GM21786 (cell line): ENCODE measurements around the gene PIGBOS1.
"Not testable (repeated sequence)": the region's sequence is repeated elsewhere in the genome, so short reads cannot be mapped to it uniquely, and the experiment has no call there.

ENCODE experiments used
- ATAC-seq: cut with Tn5 transposase; IDR thresholded peaks from one replicate; pipeline ENCODE4 v1.9.1; 2021; ENCODE audit not compliant: unreplicated experiment

Gene PIGBOS1, protein sequence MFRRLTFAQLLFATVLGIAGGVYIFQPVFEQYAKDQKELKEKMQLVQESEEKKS

DNA sequence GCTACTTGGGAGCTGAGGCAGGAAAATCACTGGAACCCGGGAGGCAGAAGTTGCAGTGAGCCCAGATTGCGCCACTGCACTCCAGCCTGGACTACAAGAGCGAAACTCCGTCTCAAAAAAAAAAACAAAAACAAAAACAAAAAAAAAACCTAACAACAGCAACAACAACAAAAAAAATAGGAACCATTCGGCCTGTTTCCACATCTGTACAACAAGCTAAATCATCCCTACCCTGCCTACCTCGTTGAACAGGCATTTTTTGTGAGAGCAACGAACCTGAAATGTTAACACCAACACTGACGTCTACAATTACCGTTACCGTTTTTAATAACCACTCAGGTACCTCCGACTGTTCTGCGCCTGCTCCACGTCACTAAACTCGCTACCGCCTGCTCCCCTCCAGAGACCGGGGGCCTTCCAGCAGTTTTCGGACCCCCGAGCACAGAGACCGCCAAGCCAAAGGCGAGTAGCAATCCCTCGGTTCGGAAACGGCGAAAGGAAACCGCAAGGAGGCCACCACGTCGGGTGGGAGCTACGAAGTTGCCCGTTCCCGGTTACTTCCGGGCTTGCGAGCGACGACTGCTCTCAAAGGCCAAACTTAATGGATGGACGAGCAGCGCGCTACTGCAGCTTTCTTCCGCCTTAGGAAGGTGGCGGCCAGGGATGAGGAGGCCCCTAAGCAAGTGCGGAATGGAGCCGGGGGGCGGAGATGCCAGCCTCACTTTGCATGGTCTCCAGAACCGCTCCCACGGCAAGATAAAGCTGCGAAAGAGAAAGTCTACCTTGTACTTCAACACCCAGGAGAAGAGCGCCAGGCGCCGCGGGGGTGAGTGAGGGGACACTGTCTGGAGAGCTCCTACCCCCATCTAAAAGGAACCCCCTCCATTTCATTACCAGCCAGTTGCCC is at the start of gene PIGBOS1, which contains the start of gene PIGB:
Gene PIGBOS1 (minus strand): TSS at position 536 of the 907 bp plus-strand sequence. CDS start 1,331 bp downstream, outside the sequence.
Gene PIGB (plus strand): TSS at position 635 of the 907 bp plus-strand sequence. CDS start 29 bp downstream, at position 664.
- ATAC-seq: peak; percentile 83

DNA sequence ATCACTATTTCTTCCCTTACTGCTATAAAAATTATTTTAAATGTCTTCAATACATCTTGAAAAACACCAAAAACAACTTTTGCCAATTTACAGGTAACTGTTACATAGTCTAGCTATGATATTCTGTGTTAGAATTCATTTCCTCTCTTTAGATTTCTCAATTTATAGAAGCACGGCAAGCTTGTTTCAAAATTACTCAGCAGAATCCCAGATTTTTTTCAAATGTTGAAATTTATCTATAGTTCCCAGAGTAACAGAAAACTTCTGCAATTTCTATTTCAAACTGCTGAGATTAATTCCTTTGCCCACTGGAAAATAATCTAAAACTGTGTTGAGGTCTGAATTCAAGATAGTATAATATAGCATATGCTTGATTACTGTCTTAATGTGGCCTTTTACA is 48.1 kb upstream of the PIGBOS1 start:
- ATAC-seq: no peak

DNA sequence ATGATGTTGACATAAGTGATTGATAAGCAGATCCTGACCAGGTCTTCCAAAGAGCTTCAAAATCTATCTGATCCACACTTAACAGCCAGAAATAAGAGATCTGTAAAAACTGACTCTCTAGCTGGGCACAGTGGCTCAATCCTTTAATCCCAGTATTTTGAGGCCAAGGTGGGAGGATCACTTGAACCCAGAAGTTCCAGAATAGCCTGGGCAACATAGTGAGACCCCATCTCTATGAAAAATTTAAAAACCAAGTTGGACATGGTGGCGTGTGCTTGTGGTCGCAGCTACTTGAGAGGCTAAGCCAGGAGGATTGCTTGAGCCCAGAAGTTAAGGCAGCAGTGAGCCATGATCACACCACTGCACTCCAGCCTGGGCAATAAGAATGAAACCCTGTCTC is 43.7 kb upstream of the PIGBOS1 start:
- no peak for ATAC-seq

DNA sequence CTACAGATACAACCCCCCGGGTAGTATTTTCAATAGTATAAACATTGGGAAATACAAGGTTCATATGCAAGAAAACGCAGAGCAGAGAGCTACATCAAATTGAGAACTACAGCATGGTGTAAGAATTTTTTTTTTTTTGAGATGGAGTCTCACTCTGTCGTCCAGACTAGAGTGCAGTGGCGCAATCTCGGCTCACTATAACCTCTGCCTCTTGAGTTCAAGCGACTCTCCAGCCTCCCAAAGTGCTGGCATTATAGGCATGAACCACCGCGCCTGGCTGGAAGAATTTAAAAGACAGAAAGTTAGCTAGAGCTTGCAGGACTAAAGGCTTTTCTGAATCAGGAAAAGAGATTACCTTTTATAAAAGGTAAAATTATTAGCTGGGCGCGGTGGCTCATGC is 42.1 kb upstream of the PIGBOS1 start:
- ATAC-seq: no peak

DNA sequence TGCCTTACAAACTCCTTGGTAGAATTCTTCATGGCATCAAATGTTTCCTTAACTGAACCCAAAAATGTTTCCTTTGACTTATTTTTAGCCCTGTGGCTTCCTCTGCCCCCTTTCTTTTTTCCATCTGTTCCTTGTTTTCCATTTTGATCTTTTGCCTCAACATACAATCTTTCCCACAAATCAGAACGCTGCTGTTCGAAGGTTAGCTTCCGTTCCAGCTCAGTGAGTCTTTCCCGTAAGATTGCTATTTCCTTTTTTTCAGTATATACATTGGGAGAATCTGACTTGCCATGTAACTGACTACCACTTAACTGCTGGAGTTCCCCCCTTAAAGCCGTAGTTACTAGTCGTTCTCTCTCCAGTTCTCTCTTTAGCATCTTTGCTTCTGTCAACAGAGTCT is 41.3 kb upstream of the PIGBOS1 start:
- ATAC-seq: no peak

DNA sequence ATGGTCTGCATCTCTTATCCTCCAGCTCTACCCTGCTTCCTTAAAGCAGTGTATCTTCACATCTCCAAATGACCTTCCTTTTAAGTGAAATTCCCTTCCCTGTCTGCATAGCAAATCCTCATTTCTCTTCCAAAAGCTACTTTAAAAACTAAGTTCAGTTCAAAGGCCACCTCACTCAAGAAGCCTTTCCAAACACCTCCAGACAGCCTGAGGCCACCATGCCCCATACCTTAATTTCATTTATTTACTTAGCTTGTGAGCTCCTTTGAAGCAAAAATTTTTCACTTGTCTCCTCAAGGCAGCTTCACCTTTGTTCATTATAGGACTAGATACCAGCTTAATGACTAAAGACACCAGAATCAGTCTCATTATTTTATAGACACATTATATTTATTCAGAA is 39.5 kb upstream of the PIGBOS1 start:
- ATAC-seq: no peak

DNA sequence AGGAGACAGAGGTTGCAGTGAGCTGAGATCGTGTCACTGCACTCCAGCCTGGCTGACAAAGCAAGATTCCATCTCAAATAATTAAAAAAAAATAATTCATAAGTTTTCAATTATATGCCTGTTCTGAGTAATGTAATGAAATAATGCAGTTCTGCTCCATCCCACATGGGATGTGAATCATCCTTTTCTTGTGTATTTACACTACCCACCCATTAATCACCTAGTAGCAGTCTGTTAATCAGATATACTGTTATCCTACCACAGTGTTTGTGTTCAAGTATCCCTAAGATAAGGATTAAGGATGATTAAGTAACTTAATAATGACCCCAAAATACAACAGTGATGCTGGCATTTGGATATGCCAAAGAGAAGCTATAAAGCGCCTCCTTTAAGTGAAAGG is 38.9 kb upstream of the PIGBOS1 start:
- ATAC-seq: no peak

DNA sequence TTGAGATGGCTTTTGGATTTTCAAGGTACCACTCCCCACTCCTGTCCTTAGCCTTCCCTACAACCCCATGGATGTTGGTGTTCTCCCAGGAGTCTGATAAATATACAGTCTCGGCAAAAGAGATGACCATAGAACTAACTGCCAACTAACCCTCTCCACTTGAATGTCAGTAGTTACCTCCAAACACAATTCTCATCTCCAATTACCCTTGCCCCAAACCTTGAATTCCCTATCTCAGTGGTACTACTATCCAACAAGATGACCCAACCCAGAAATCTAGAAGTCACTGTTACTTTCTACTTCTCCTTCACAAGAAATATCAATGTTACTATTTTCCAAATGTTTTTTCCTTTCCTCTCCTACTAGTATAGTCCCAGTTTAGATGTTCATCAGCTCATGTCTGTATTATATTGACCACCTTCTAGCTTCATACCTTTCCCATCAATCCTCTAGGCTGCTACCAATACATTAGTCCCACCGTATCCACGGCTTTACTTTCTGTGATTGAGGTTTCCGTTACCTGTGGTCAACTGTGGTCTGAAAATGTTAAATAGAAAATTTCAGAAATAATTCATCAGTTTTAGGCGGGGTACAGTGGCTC is 38.2 kb upstream of the PIGBOS1 start:
- ATAC-seq: no peak

DNA sequence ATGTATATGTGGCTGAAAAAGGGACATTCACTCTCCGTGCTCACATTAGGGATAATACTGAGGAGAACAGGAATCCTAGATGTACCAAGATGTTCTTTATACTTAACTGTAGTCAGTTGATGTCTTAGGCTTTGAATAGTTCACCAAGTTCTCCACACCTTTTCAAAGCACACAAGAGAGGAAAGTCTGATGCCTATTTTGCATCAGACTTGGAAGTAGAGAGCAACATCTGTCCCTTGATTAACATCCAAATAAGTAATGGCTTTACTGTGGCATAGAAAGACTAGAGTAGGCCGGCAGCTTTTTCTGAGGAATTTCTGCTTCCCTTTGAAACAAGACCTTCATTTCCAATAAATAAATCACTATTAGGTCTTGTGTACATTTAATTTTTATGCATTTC is 34.1 kb upstream of the PIGBOS1 start:
- no peak for ATAC-seq

DNA sequence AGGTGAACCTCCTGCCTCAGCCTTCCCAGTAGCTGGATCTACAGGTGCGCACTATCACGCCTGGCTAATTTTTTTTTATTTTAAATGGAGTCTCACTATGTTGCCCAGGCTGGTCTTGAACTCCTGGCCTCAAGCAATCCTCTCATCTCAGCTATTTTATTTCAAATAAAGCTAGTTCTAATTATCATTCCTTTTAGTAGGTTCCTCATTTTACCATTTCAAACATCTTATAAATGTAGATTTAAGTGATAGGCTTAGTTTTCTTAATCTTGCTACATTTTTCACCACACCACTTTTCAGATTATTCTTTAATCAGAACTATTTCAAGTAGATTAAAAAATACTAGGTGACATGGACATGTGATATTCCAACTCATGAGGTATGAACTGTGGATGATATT is 30.4 kb upstream of the PIGBOS1 start:
- ATAC-seq: no peak

DNA sequence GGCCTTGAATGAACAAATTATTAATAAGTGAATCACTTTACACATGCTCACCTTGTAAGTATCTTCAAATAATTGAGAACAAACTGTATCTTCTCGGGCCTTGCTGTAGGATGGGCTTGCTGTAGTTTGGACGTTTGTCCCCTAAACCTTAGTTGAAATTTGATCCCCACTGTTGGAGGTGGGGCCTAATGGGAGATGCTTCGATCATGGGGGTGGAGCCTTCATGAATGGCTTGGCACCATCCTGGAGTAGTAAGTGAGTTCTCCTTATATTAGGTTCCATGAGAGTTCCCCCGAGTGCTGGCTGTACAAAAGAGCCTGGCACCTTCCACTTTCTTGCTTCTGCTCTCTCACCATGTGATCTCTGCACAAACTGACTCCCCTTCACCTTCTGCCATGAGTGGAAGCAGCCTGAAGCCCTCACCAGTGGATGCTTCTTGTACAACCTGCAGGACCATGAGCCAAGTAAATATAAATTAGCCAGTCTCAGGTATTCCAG is 29.4 kb upstream of the PIGBOS1 start:
- ATAC-seq: no peak

DNA sequence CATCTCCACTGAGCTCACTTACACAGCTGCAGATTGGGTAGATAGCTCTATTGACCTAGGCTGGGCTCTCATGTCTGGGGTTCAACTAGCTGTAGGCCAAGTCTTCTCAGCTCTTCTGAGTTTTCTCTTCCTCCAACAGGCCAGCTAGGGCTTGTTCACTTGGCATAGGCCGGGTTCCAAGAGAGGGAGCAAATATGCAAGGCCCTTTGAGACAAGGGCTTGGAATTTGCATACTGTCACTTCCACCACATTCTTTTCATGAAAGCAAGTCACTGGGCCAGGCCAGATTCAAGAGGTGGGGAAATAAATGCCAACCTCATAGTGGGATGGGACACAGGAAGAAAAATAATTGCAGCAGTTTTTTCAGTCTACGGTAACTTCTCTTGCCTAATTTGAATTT is 25.3 kb upstream of the PIGBOS1 start:
- no peak for ATAC-seq

DNA sequence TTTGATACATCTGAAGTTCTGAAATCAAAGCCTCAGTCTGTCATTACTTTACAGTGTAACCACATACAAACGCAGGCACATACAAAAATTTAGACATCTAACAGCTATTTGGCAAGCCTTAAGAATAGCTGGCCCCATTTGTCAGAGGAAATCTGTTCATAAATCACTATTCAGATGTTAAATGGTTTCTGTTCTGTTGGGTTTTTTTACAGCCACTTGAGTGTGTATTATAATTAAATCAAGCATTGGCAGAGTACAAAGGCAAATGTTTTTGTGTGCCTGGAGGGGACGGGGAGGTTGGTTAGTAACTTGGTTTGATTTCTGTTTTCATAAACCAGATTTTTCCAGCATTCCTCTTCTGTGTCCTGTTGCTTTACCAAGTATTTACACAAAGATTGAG is 24.2 kb upstream of the PIGBOS1 start:
- no peak for ATAC-seq

DNA sequence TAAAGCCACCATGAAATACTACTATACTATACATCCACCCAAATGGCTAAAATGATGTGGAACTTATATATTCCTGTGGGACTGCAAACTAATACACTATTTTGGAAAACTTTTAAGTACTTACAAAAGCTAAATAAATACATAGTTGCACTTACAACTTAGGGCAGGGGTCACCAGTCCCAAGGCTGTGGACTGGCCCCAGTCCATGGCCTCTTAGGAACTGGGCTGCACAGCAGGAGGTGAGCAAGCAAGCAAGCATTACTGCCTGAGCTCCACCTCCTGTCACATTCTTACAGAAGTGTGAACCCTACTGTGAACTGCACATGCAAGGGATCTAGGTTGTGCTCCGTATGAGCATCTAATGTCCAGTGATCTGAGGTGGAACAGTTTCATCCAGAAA is 18.2 kb upstream of the PIGBOS1 start:
- ATAC-seq: no peak

DNA sequence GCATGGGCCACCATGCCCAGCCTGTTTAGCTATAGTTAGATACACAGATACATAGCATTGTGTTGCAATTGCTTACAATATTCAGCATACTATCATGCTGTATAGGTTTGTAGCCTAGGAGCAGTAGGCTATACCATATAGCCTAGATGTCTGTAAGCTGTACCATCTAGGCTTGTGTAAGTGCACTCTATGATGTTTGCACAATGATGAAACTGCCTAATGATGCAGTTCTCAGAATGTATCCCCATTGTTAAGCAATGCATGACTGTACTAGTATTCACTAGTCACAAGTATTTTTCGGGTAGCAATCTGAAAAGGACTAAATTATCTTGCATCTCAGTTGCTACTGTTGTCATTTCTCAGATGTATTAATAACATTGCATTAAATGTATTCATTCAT is 16.1 kb upstream of the PIGBOS1 start:
- ATAC-seq: no peak

DNA sequence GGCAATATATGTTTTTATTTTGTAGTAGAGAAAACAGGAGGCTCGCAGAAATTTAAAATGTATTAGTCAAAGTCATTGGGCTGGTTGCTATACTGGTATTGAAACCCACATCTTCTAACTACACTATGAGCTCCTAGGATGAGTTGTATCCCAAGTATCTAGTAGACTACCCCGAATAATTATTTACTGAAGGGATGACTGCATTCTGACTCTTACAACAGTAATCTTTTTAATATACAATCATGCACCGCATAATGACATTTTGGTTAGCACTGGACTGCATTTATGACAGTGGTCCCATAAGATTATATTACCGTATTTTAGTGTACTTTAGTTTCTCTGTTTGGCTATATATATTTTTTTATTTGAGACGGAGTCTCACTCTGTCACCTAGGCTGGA is 15.4 kb upstream of the PIGBOS1 start:
- ATAC-seq: no peak

DNA sequence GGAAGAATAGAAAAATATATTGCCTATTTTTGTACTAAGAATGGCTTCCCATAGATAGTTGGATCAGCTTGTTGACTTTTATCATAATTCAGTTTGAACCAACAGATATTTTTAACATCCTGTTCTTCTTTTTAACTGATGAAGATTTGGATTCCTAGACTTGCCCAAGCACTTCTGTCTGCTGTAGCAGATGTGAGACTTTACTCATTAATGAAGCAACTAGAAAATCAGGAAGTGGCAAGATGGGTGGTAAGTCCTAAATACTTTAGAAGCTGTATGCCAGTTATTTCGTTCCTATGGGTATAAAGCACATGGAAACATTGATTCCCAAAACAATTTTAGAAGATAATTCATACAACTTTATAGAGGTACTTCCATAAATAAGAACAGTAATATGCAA is 8.5 kb upstream of the PIGBOS1 start:
- ATAC-seq: no peak

DNA sequence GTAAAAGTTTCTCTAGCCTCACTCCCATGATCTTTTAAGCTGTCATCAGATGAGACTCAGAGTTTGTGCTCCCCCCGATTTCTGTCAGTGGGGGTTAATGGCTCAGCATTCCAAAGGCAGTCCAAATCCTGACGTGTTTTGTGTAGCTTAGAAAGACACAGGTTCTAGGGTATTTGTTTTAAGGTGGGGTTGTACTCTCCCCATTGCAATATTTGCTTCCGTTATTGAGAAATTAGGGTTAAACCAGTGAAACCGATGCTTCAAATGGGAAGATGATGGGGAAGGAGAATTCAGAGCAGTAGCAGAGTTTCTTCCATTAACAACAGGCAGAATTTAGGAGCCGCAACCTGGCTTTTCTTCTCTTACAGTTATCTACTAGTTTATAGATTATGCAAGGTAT is 3.5 kb upstream of the PIGBOS1 start:
- ATAC-seq: no peak

DNA sequence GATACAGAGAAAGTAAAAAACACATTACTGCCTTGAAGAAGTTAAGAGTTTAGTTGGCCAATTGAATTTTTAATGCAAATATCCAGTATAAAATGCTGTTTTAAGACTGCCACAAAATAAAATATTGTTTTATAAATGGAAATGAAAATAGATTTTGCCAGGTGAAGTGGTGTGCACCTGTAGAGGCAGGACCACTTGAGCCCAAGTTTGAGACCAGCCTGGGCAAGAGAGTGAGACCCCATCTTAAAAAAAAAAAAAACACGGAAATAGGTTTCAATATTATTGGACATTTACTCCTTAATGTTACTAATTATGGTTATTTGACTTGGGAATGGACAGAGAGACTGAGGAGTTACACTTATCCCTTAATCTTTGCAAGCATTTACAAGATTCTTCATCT is 2.0 kb upstream of the PIGBOS1 start:
- no peak for ATAC-seq

DNA sequence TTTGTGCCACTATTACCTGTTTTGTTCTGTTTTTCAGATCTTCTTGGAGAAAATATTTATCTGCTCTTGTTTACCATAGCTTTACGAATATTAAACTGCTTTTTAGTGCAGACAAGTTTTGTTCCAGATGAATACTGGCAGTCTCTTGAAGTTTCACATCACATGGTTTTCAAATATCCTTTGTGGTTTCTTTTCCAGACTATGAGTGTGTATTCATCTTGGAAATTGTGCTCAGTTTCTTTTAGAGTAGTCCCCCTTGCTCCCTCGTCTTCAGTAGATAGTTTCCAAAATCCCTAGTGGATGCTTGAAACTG is 1.3 kb upstream of the PIGBOS1 start:
- no peak for ATAC-seq

DNA sequence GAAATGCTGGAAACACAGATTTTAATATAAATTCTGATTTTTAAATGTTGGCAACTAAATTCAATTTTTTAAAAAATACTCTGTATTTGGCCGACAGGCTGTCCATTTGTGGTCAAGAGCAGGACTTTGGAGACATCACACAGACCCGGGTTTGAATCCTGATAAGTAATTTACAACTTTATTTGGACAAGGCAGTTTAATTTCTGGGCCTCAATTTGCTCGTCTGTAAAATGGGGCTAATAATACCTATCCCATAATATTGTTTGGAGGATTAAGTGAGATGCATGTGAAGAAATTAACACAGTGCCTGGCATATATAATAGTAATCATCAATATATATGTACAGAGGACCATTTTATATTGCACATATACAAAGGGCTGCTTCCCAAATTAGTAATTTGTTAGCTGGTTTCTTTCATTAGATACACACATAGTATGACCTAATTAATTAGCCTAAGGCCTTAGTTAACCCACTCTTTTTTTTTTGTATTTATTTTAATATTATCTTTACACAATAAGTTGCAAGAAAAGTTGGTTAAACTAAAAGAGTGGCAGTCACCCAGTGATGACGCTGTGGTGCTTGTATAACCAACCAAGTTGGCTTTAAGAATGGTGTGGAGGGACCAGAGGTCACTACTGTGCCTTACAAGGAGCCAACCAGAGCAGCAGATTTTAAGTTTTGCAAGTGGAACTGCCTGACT is 764 bp upstream of the PIGBOS1 start:
- peak; percentile 54 for ATAC-seq

DNA sequence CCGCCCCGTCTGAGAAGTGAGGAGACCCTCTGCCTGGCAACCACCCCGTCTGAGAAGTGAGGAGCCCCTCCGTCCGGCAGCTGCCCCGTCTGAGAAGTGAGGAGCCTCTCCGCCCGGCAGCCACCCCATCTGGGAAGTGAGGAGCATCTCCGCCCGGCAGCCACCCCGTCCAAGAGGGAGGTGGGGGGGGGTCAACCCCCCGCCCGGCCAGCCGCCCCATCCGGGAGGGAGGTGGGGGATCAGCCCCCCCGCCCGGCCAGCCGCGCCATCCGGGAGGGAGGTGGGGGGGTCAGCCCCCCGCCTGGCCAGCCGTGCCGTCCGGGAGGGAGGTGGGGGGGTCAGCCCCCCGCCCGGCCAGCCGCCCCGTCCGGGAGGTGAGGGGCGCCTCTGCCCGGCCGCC is 16.1 kb downstream of the PIGBOS1 start:
- not testable (repeated sequence) for ATAC-seq
